ENCODE results near the gene MAMSTR. TPM values are rescaled to one million over a fixed set of nuclear protein-coding genes. Genes with fewer than 3 reads are reported as not detected.

MAMSTR gene
- total RNA-seq, 4 donors from 2014 or later, result 3.4 to 10.8 (median 5.4) TPM

DNA sequence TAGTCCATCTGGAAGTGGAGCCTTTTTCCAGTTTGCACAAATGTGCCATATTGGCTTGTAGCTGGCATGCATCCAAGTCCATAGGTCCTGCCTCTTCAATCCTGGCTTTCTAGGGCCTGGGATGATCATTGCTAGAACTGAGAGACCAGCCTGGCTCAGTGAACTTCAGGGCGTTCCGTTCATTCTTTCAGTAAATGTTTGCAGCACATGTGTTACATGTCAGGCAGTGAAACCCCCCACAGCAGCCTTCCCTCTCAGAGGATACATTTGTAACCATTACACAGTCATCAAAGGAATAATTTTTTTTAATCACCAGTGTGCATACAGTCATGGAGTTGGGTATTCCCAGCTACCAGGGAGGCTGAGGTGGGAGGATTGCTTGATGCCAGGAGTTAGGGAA, 14.1 kb downstream of the MAMSTR start:
- no peaks in the 10 kb centered on the region for H3K9me3 ChIP-seq
- in situ Hi-C loops (cut with MboI; ENCODE audit: low sequenced_read_pairs in 4 of 4) (no loop called here), intact Hi-C loops (cut with DNase I; ENCODE audit: low total_unique reads) (no loop called here)
- ATAC-seq (no peak), DNase-seq (no peak)
- no peak overlapping the region for H3K27ac ChIP-seq
- H3K4me3 ChIP-seq, result no peak overlapping the region
- no peaks in the 10 kb centered on the region for H3K27me3 ChIP-seq
- H3K4me1 ChIP-seq, result no peaks in the 10 kb centered on the region
- H3K36me3 ChIP-seq, result no peaks in the 10 kb centered on the region
- TF ChIP-seq, protein P1, sequence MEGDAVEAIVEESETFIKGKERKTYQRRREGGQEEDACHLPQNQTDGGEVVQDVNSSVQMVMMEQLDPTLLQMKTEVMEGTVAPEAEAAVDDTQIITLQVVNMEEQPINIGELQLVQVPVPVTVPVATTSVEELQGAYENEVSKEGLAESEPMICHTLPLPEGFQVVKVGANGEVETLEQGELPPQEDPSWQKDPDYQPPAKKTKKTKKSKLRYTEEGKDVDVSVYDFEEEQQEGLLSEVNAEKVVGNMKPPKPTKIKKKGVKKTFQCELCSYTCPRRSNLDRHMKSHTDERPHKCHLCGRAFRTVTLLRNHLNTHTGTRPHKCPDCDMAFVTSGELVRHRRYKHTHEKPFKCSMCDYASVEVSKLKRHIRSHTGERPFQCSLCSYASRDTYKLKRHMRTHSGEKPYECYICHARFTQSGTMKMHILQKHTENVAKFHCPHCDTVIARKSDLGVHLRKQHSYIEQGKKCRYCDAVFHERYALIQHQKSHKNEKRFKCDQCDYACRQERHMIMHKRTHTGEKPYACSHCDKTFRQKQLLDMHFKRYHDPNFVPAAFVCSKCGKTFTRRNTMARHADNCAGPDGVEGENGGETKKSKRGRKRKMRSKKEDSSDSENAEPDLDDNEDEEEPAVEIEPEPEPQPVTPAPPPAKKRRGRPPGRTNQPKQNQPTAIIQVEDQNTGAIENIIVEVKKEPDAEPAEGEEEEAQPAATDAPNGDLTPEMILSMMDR (IDR thresholded peaks at IDR 0.05 in 4 of 5, conservative IDR thresholded peaks at IDR 0.05 in 1 of 5), result no peak
- no peak for TF ChIP-seq POLR2A (IDR thresholded peaks at IDR 0.05)

DNA sequence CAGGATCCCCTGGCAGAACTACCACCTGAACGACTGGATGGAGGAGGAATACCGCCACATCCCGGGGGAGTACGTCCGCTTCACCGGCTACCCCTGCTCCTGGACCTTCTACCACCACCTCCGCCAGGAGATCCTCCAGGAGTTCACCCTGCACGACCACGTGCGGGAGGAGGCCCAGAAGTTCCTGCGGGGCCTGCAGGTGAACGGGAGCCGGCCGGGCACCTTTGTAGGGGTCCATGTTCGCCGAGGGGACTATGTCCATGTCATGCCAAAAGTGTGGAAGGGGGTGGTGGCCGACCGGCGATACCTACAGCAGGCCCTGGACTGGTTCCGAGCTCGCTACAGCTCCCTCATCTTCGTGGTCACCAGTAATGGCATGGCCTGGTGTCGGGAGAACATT, 16.2 kb downstream of the MAMSTR start:
- no peaks in the 10 kb centered on the region for H3K27me3 ChIP-seq
- intact Hi-C loops (cut with DNase I; ENCODE audit: low total_unique reads), result no loop called here
- no peaks in the 10 kb centered on the region for H3K4me1 ChIP-seq
- no peak for DNase-seq
- no peak overlapping the region for H3K4me3 ChIP-seq
- TF ChIP-seq, protein P1 (IDR thresholded peaks at IDR 0.05 in 4 of 5, conservative IDR thresholded peaks at IDR 0.05 in 1 of 5), result no peak
- no peak for TF ChIP-seq POLR2A (IDR thresholded peaks at IDR 0.05)
- no peak for ATAC-seq
- H3K36me3 ChIP-seq, result no peaks in the 10 kb centered on the region
- H3K27ac ChIP-seq, result no peak overlapping the region
- in situ Hi-C loops (cut with MboI; ENCODE audit: low sequenced_read_pairs in 4 of 4), result no loop called here
- H3K9me3 ChIP-seq, result no peaks in the 10 kb centered on the region

DNA sequence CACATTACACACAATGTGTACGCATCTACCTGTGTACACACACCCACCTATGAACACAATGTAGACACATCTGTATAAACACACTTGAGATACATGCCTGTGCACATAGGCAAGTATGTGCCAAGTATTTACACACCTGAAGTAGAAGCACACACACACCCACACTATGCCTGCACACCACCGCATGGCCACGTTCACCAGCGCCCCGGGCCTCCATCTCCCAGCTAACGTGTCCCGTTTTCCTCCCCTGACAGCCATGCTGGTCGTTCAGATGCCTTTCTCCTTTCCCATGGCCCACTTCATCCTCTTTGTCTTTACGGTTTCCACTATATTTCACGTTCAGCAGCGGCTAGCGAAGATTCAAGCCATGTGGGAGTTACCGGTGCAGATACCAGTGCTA, 16.8 kb downstream of the MAMSTR start:
- intact Hi-C loops (cut with DNase I; ENCODE audit: low total_unique reads), result no loop called here
- Histone ChIP-seq H3K36me3 (no peaks in the 10 kb centered on the region), H3K4me3 (no peak overlapping the region), H3K27me3 (no peaks in the 10 kb centered on the region), H3K9me3 (no peaks in the 10 kb centered on the region), H3K27ac (no peak overlapping the region), H3K4me1 (no peaks in the 10 kb centered on the region)
- in situ Hi-C loops (cut with MboI; ENCODE audit: low sequenced_read_pairs in 4 of 4), result no loop called here
- DNase-seq, result no peak
- no peak for TF ChIP-seq POLR2A (IDR thresholded peaks at IDR 0.05)
- TF ChIP-seq, protein P1 (IDR thresholded peaks at IDR 0.05 in 4 of 5, conservative IDR thresholded peaks at IDR 0.05 in 1 of 5), result no peak
- ATAC-seq, result no peak

GRCh38 chr19:48698046-48698445, 21.5 kb downstream of the MAMSTR start:
- DNase-seq, result no peak
- no peak overlapping the region for H3K4me3 ChIP-seq
- no peaks in the 10 kb centered on the region for H3K4me1 ChIP-seq
- peaks cover 15 to 20% (median 18%) of the 10 kb centered on the region in 3 donors for H3K27me3 ChIP-seq
- H3K9me3 ChIP-seq, result no peaks in the 10 kb centered on the region
- intact Hi-C loops (cut with DNase I; ENCODE audit: low total_unique reads), result no loop called here
- in situ Hi-C loops (cut with MboI; ENCODE audit: low sequenced_read_pairs in 4 of 4), result no loop called here
- H3K36me3 ChIP-seq, result no peaks in the 10 kb centered on the region
- no peak overlapping the region for H3K27ac ChIP-seq
- no peak for TF ChIP-seq POLR2A (IDR thresholded peaks at IDR 0.05)
- ATAC-seq, result no peak

GRCh38 chr19:48696353-48697010, 23.0 kb downstream of the MAMSTR start:
- H3K4me1 ChIP-seq, result no peaks in the 10 kb centered on the region
- in situ Hi-C loops (cut with MboI; ENCODE audit: low sequenced_read_pairs in 4 of 4) (no loop called here), intact Hi-C loops (cut with DNase I; ENCODE audit: low total_unique reads) (no loop called here)
- DNase-seq, result no peak
- H3K4me3 ChIP-seq, result peak overlapping the region in 3 of 4 donors; percentile 4 to 33 (median 17)
- H3K36me3 ChIP-seq, result no peaks in the 10 kb centered on the region
- ATAC-seq, result no peak
- H3K27me3 ChIP-seq, result peaks cover 15 to 20% (median 18%) of the 10 kb centered on the region in 3 donors
- H3K27ac ChIP-seq, result no peak overlapping the region
- TF ChIP-seq, protein P1 (IDR thresholded peaks at IDR 0.05 in 4 of 5, conservative IDR thresholded peaks at IDR 0.05 in 1 of 5), result no peak
- TF ChIP-seq POLR2A (IDR thresholded peaks at IDR 0.05), result no peak
- no peaks in the 10 kb centered on the region for H3K9me3 ChIP-seq

Data from gastrocnemius medialis (tissue), 4 donors.